PFSK-1 (cell line): ENCODE results near the gene LAMB1.

Source experiments
- POLR2AphosphoS5 ChIP-seq: IDR thresholded peaks from 2 replicates; pipeline ENCODE4 v1.6.1; 2012; ENCODE audit warnings: low read depth, mild to moderate bottlenecking, control low read depth, low read length, moderate library complexity
- SIN3A ChIP-seq: IDR thresholded peaks from 2 replicates; pipeline ENCODE4 v1.6.1; 2012; ENCODE audit warnings: mild to moderate bottlenecking, low read length, moderate library complexity, borderline replicate concordance; ENCODE audit not compliant: insufficient read depth
- TAF1 ChIP-seq: IDR thresholded peaks from 2 replicates; pipeline ENCODE4 v1.6.1; 2012; ENCODE audit warnings: low read length, control low read depth, borderline replicate concordance; ENCODE audit not compliant: insufficient read depth
- TF ChIP-seq, protein P1 (sequence below), 2 experiments: IDR thresholded peaks; 2 replicates each; pipeline versions ENCODE4 v1.6.1 to v1.8.0; 2011 to 2012; ENCODE audit warnings: low read depth in 2 of 2, low read length in 2 of 2, control low read depth in 1 of 2, inconsistent platforms in 1 of 2, mild to moderate bottlenecking in 1 of 2, moderate library complexity in 1 of 2; ENCODE audit not compliant: insufficient read depth in 1 of 2

DNA sequence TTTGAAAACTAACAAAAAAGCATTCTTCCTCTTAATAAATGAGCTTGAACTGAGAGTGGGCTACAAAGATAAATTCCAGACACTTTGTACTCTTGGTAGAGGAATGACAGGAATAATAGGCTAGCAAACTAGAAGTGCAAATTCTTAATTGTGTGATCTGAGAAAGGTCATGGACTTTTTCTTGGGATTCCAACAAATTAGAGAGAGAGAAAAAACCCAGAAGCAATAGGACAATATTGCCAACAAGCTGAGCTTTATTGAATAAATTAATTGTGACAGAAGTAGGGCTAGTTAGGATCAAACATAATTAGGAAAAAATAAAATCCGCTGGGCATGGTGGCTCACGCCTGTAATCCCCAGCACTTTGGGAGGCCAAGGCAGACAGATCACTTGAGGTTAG is 41.4 kb upstream of the LAMB1 start:
- TF ChIP-seq TAF1 (no peak), POLR2AphosphoS5 (no peak), SIN3A (no peak)
- TF ChIP-seq, protein P1, sequence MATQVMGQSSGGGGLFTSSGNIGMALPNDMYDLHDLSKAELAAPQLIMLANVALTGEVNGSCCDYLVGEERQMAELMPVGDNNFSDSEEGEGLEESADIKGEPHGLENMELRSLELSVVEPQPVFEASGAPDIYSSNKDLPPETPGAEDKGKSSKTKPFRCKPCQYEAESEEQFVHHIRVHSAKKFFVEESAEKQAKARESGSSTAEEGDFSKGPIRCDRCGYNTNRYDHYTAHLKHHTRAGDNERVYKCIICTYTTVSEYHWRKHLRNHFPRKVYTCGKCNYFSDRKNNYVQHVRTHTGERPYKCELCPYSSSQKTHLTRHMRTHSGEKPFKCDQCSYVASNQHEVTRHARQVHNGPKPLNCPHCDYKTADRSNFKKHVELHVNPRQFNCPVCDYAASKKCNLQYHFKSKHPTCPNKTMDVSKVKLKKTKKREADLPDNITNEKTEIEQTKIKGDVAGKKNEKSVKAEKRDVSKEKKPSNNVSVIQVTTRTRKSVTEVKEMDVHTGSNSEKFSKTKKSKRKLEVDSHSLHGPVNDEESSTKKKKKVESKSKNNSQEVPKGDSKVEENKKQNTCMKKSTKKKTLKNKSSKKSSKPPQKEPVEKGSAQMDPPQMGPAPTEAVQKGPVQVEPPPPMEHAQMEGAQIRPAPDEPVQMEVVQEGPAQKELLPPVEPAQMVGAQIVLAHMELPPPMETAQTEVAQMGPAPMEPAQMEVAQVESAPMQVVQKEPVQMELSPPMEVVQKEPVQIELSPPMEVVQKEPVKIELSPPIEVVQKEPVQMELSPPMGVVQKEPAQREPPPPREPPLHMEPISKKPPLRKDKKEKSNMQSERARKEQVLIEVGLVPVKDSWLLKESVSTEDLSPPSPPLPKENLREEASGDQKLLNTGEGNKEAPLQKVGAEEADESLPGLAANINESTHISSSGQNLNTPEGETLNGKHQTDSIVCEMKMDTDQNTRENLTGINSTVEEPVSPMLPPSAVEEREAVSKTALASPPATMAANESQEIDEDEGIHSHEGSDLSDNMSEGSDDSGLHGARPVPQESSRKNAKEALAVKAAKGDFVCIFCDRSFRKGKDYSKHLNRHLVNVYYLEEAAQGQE (IDR thresholded peaks at IDR 0.05; ENCODE audit: insufficient read depth in 1 of 2, low read depth in 2 of 2, low read length in 2 of 2) = no peak
